Neutrophil (primary cell): ENCODE measurements around the gene TM6SF1.

Source experiments
- H3K27ac ChIP-seq: fragments of 200-600 bp; sonication (generic); 2 replicates; pipeline ENCODE4 v1.5.1; 2016; ENCODE audit warnings: mild to moderate bottlenecking, moderate library complexity
- H3K27me3 ChIP-seq: fragments of 200-600 bp; sonication (generic); 2 replicates; pipeline ENCODE4 v1.6.0; 2016; ENCODE audit warnings: mild to moderate bottlenecking
- H3K36me3 ChIP-seq: fragments of 200-600 bp; sonication (generic); 2 replicates; pipeline ENCODE4 v1.5.1; 2017
- H3K4me1 ChIP-seq, 2 experiments: fragments of 200-600 bp in 1 of 2; sonication (generic) in 1 of 2; 1 replicate in 1 of 2; 2 replicates in 1 of 2; pipeline versions ENCODE4 v1.5.1 to v1.6.1; 2013 to 2016; ENCODE audit warnings: low read depth in 1 of 2, low read length in 1 of 2, mild to moderate bottlenecking in 1 of 2, moderate library complexity in 1 of 2; ENCODE audit not compliant: control insufficient read depth in 1 of 2, insufficient read depth in 1 of 2
- H3K4me3 ChIP-seq, 2 experiments: fragments of 200-600 bp in 1 of 2; sonication (generic) in 1 of 2; 1 replicate in 1 of 2; 2 replicates in 1 of 2; pipeline ENCODE4 v1.5.1; 2013 to 2016; ENCODE audit warnings: low read depth in 1 of 2, low read length in 1 of 2, mild to moderate bottlenecking in 1 of 2, moderate library complexity in 1 of 2
- H3K9me3 ChIP-seq: fragments of 200-600 bp; sonication (generic); 2 replicates; pipeline ENCODE4 v1.5.1; 2016
- CTCF ChIP-seq: fragments of 200-600 bp; sonication (generic); IDR thresholded peaks from 2 replicates; pipeline ENCODE4 v1.5.1; 2016; ENCODE audit warnings: antibody characterized with exemption

Gene TM6SF1

GRCh38 chr15:83106994-83107840, at the start of gene TM6SF1:
TSS of gene TM6SF1 (plus strand) at chr15:83107645. CDS start at chr15:83107681, 36 bp downstream.
- peak; percentile 19 for TF ChIP-seq CTCF
- H3K4me3 ChIP-seq = peak within 1 kb of the TSS; percentile 91 to 93
- peaks cover 24 to 27% of the 10 kb centered on the region in 2 experiments for H3K4me1 ChIP-seq
- H3K9me3 ChIP-seq = no peaks in the 10 kb centered on the region
- peak within 1 kb of the TSS; percentile 97 for H3K27ac ChIP-seq
- no peaks in the 10 kb centered on the region for H3K27me3 ChIP-seq
- peaks cover 5% of the 10 kb centered on the region for H3K36me3 ChIP-seq

- TF ChIP-seq CTCF = no peak
- peaks cover 5 to 6% of the 10 kb centered on the region in 2 experiments for H3K4me1 ChIP-seq
- H3K27ac ChIP-seq = no peak overlapping the region
- no peaks in the 10 kb centered on the region for H3K27me3 ChIP-seq
- peaks cover 26% of the 10 kb centered on the region for H3K36me3 ChIP-seq
- H3K4me3 ChIP-seq = no peak overlapping the region
- no peaks in the 10 kb centered on the region for H3K9me3 ChIP-seq
These were observed 49.6 kb upstream of the TM6SF1 start for GRCh38 chr15:83057696-83058376.

DNA sequence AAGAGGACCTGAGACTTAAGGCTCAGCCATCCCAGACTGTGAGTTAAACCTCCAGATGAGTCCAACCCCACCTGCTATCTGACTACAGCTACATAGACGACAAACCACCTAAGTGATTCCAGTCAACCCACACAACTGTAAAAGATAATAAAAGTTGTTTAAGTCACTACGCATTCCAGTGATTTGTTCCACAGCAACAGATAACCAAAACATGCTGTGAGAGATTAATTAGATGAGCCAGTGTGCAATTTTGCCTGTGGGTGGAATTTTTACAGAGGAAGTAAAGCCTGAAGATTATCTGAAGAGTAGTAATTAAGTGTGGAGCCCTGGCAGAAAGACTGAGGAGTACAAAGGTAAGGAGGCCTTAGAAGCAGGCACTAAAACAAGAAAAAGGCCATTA, 45.8 kb upstream of the TM6SF1 start:
- TF ChIP-seq CTCF = no peak
- Histone ChIP-seq H3K36me3 (no peaks in the 10 kb centered on the region), H3K27me3 (no peaks in the 10 kb centered on the region), H3K27ac (no peak overlapping the region), H3K4me3 (no peak overlapping the region), H3K9me3 (no peaks in the 10 kb centered on the region), H3K4me1 (peaks cover 39 to 41% of the 10 kb centered on the region in 2 experiments)

GRCh38 chr15:83062768-83063180, 44.7 kb upstream of the TM6SF1 start:
- no peak overlapping the region for H3K4me3 ChIP-seq
- peak overlapping the region; percentile 45 for H3K27ac ChIP-seq
- no peaks in the 10 kb centered on the region for H3K36me3 ChIP-seq
- TF ChIP-seq CTCF = no peak
- H3K9me3 ChIP-seq = no peaks in the 10 kb centered on the region
- no peaks in the 10 kb centered on the region for H3K27me3 ChIP-seq
- peaks cover 39 to 47% of the 10 kb centered on the region in 2 experiments for H3K4me1 ChIP-seq

DNA sequence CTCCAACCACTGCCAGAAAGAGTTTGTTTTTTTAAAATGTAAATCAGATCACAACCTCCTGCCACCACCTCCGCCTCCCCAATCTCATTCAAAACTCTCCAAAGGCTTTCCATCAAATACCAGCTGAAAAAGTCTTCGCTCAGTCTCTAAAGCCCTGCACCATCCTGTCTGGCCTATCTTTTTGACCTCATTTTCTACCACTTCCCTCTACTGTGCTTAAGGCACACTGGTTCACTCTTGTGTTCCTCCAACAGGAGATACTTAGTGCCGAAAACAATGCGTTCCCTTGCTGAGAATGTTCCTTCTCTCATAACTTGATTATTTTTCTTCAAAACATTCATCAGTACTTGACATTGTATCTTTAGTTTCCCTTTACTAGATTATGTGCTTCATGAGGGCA, 43.9 kb upstream of the TM6SF1 start:
- Histone ChIP-seq H3K9me3 (no peaks in the 10 kb centered on the region), H3K36me3 (no peaks in the 10 kb centered on the region), H3K27ac (peak overlapping the region; percentile 45), H3K4me1 (peaks cover 39 to 47% of the 10 kb centered on the region in 2 experiments), H3K4me3 (no peak overlapping the region), H3K27me3 (no peaks in the 10 kb centered on the region)
- no peak for TF ChIP-seq CTCF
